Astrocyte of the hippocampus (primary cell): Measurements from ENCODE around the gene SPATS2L.
"Not testable (repeated sequence)": the region's sequence is repeated elsewhere in the genome, so short reads cannot be mapped to it uniquely, and the experiment has no call there.

Experiments
- DNase-seq: peaks from one replicate; pipeline ENCODE4 v3.0.0; 2011; ENCODE audit warnings: low read depth, low spot score

SPATS2L gene

GRCh38 chr2:200319548-200320337, 13.2 kb downstream of the SPATS2L start:
- DNase-seq: peak; percentile 57

GRCh38 chr2:200320344-200320743, 13.9 kb downstream of the SPATS2L start:
- no peak for DNase-seq

- no peak for DNase-seq
Measured at GRCh38 chr2:200320991-200321390, 14.5 kb downstream of the SPATS2L start.

GRCh38 chr2:200321780-200322534, 15.5 kb downstream of the SPATS2L start:
- no peak for DNase-seq

- no peak for DNase-seq
Measured at GRCh38 chr2:200322607-200323006, 16.1 kb downstream of the SPATS2L start.

- no peak for DNase-seq
Measured at GRCh38 chr2:200324362-200324761, 17.9 kb downstream of the SPATS2L start.

GRCh38 chr2:200329384-200329783, 22.9 kb downstream of the SPATS2L start:
- no peak for DNase-seq

- no peak for DNase-seq
Measured at GRCh38 chr2:200329798-200330197, 23.3 kb downstream of the SPATS2L start.

- no peak for DNase-seq
Measured at GRCh38 chr2:200330351-200331060, 24.0 kb downstream of the SPATS2L start.

- no peak for DNase-seq
Measured at GRCh38 chr2:200331061-200331400, 24.5 kb downstream of the SPATS2L start.

GRCh38 chr2:200335657-200336056, 29.2 kb downstream of the SPATS2L start:
- DNase-seq: no peak

GRCh38 chr2:200336980-200337615, 30.6 kb downstream of the SPATS2L start:
- DNase-seq: peak; percentile 80

- no peak for DNase-seq
Measured at GRCh38 chr2:200337621-200338020, 31.1 kb downstream of the SPATS2L start.

- no peak for DNase-seq
Measured at GRCh38 chr2:200338692-200339091, 32.2 kb downstream of the SPATS2L start.

GRCh38 chr2:200340508-200341224, 34.2 kb downstream of the SPATS2L start:
- DNase-seq: no peak

GRCh38 chr2:200341376-200341775, 34.9 kb downstream of the SPATS2L start:
- no peak for DNase-seq

- no peak for DNase-seq
Measured at GRCh38 chr2:200342235-200342634, 35.7 kb downstream of the SPATS2L start.

GRCh38 chr2:200342654-200343053, 36.2 kb downstream of the SPATS2L start:
- DNase-seq: no peak

GRCh38 chr2:200344202-200344601, 37.7 kb downstream of the SPATS2L start:
- DNase-seq: not testable (repeated sequence)

- no peak for DNase-seq
Measured at GRCh38 chr2:200345975-200346374, 39.5 kb downstream of the SPATS2L start.

GRCh38 chr2:200347301-200347700, 40.8 kb downstream of the SPATS2L start:
- DNase-seq: no peak
